ENCODE measurements around the gene C22orf23.
"Not testable (repeated sequence)": the region's sequence is repeated elsewhere in the genome, so short reads cannot be mapped to it uniquely, and the experiment has no call there.

DNA sequence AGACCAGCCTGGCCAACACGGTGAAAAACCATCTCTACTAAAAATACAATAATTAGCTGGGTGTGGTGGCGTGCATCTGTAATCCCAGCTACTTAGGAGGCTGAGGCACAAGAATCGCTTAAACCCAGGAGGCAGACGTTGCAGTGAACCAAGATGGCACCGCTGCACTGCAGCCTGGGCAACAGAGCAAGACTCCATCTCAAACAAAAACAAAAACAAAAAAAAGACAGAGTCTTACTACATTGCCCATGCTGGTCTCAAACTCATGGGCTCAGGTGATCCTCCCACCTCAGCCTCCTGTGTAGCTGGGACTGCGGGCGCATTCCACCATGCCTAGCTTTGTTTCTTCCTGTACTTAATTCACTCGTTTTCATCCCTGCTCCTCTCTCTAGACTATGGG is 22.6 kb upstream of the C22orf23 start:
- TF ChIP-seq, protein P1, sequence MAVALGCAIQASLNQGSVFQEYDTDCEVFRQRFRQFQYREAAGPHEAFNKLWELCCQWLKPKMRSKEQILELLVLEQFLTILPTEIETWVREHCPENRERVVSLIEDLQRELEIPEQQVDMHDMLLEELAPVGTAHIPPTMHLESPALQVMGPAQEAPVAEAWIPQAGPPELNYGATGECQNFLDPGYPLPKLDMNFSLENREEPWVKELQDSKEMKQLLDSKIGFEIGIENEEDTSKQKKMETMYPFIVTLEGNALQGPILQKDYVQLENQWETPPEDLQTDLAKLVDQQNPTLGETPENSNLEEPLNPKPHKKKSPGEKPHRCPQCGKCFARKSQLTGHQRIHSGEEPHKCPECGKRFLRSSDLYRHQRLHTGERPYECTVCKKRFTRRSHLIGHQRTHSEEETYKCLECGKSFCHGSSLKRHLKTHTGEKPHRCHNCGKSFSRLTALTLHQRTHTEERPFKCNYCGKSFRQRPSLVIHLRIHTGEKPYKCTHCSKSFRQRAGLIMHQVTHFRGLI (tag by site-specific recombination; IDR thresholded peaks at IDR 0.05) = not testable (repeated sequence)
- TF ChIP-seq, protein P2, sequence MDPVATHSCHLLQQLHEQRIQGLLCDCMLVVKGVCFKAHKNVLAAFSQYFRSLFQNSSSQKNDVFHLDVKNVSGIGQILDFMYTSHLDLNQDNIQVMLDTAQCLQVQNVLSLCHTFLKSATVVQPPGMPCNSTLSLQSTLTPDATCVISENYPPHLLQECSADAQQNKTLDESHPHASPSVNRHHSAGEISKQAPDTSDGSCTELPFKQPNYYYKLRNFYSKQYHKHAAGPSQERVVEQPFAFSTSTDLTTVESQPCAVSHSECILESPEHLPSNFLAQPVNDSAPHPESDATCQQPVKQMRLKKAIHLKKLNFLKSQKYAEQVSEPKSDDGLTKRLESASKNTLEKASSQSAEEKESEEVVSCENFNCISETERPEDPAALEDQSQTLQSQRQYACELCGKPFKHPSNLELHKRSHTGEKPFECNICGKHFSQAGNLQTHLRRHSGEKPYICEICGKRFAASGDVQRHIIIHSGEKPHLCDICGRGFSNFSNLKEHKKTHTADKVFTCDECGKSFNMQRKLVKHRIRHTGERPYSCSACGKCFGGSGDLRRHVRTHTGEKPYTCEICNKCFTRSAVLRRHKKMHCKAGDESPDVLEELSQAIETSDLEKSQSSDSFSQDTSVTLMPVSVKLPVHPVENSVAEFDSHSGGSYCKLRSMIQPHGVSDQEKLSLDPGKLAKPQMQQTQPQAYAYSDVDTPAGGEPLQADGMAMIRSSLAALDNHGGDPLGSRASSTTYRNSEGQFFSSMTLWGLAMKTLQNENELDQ (tag by site-specific recombination; IDR thresholded peaks at IDR 0.05; ENCODE audit: low read depth) = not testable (repeated sequence)
- TF ChIP-seq ZNF555 (tag by site-specific recombination; conservative IDR thresholded peaks at IDR 0.05); ZNF214 (tag by site-specific recombination; IDR thresholded peaks at IDR 0.05; ENCODE audit: borderline replicate concordance); REPIN1 (tag by site-specific recombination; IDR thresholded peaks at IDR 0.05; ENCODE audit: low read depth); ZBTB21 (tag by site-specific recombination; IDR thresholded peaks at IDR 0.05); TRIM28 (IDR thresholded peaks at IDR 0.05; ENCODE audit: borderline replicate concordance, low read length); ZNF785 (tag by site-specific recombination; IDR thresholded peaks at IDR 0.05); ZNF324 (tag by site-specific recombination; IDR thresholded peaks at IDR 0.05): not testable (repeated sequence)
- TF ChIP-seq, protein P3, sequence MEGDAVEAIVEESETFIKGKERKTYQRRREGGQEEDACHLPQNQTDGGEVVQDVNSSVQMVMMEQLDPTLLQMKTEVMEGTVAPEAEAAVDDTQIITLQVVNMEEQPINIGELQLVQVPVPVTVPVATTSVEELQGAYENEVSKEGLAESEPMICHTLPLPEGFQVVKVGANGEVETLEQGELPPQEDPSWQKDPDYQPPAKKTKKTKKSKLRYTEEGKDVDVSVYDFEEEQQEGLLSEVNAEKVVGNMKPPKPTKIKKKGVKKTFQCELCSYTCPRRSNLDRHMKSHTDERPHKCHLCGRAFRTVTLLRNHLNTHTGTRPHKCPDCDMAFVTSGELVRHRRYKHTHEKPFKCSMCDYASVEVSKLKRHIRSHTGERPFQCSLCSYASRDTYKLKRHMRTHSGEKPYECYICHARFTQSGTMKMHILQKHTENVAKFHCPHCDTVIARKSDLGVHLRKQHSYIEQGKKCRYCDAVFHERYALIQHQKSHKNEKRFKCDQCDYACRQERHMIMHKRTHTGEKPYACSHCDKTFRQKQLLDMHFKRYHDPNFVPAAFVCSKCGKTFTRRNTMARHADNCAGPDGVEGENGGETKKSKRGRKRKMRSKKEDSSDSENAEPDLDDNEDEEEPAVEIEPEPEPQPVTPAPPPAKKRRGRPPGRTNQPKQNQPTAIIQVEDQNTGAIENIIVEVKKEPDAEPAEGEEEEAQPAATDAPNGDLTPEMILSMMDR (tag by site-specific recombination; IDR thresholded peaks at IDR 0.05) = not testable (repeated sequence)
- TF ChIP-seq, protein P4, sequence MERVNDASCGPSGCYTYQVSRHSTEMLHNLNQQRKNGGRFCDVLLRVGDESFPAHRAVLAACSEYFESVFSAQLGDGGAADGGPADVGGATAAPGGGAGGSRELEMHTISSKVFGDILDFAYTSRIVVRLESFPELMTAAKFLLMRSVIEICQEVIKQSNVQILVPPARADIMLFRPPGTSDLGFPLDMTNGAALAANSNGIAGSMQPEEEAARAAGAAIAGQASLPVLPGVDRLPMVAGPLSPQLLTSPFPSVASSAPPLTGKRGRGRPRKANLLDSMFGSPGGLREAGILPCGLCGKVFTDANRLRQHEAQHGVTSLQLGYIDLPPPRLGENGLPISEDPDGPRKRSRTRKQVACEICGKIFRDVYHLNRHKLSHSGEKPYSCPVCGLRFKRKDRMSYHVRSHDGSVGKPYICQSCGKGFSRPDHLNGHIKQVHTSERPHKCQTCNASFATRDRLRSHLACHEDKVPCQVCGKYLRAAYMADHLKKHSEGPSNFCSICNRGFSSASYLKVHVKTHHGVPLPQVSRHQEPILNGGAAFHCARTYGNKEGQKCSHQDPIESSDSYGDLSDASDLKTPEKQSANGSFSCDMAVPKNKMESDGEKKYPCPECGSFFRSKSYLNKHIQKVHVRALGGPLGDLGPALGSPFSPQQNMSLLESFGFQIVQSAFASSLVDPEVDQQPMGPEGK (tag by site-specific recombination; IDR thresholded peaks at IDR 0.05) = not testable (repeated sequence)
- TF ChIP-seq, protein P5, sequence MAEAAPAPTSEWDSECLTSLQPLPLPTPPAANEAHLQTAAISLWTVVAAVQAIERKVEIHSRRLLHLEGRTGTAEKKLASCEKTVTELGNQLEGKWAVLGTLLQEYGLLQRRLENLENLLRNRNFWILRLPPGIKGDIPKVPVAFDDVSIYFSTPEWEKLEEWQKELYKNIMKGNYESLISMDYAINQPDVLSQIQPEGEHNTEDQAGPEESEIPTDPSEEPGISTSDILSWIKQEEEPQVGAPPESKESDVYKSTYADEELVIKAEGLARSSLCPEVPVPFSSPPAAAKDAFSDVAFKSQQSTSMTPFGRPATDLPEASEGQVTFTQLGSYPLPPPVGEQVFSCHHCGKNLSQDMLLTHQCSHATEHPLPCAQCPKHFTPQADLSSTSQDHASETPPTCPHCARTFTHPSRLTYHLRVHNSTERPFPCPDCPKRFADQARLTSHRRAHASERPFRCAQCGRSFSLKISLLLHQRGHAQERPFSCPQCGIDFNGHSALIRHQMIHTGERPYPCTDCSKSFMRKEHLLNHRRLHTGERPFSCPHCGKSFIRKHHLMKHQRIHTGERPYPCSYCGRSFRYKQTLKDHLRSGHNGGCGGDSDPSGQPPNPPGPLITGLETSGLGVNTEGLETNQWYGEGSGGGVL (tag by site-specific recombination; IDR thresholded peaks at IDR 0.05) = not testable (repeated sequence)
- TF ChIP-seq, protein P6, sequence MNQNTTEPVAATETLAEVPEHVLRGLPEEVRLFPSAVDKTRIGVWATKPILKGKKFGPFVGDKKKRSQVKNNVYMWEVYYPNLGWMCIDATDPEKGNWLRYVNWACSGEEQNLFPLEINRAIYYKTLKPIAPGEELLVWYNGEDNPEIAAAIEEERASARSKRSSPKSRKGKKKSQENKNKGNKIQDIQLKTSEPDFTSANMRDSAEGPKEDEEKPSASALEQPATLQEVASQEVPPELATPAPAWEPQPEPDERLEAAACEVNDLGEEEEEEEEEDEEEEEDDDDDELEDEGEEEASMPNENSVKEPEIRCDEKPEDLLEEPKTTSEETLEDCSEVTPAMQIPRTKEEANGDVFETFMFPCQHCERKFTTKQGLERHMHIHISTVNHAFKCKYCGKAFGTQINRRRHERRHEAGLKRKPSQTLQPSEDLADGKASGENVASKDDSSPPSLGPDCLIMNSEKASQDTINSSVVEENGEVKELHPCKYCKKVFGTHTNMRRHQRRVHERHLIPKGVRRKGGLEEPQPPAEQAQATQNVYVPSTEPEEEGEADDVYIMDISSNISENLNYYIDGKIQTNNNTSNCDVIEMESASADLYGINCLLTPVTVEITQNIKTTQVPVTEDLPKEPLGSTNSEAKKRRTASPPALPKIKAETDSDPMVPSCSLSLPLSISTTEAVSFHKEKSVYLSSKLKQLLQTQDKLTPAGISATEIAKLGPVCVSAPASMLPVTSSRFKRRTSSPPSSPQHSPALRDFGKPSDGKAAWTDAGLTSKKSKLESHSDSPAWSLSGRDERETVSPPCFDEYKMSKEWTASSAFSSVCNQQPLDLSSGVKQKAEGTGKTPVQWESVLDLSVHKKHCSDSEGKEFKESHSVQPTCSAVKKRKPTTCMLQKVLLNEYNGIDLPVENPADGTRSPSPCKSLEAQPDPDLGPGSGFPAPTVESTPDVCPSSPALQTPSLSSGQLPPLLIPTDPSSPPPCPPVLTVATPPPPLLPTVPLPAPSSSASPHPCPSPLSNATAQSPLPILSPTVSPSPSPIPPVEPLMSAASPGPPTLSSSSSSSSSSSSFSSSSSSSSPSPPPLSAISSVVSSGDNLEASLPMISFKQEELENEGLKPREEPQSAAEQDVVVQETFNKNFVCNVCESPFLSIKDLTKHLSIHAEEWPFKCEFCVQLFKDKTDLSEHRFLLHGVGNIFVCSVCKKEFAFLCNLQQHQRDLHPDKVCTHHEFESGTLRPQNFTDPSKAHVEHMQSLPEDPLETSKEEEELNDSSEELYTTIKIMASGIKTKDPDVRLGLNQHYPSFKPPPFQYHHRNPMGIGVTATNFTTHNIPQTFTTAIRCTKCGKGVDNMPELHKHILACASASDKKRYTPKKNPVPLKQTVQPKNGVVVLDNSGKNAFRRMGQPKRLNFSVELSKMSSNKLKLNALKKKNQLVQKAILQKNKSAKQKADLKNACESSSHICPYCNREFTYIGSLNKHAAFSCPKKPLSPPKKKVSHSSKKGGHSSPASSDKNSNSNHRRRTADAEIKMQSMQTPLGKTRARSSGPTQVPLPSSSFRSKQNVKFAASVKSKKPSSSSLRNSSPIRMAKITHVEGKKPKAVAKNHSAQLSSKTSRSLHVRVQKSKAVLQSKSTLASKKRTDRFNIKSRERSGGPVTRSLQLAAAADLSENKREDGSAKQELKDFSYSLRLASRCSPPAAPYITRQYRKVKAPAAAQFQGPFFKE (tag by site-specific recombination; IDR thresholded peaks at IDR 0.05; ENCODE audit: borderline replicate concordance) = not testable (repeated sequence)
